ENCODE data around the gene CCDC198.

CCDC198 gene

DNA sequence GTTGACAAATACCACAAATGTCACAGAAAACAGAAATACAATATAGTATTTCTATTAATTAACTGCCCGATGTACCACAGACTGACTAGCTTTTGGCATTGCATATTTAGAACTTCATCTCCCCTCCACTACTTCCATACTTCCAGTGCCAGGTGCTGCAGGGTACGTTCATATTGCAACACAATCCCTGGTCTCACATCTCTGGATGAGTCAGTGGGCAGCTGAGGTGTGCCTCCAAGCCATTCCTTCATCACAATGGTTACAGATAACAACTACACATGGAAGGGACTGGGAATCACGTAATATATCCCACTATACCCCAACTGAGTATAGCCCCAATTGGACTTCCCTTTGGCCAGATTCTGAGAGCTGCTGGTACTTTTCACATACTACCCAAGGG is 31.1 kb downstream of the CCDC198 start:
- no peak for DNase-seq

DNA sequence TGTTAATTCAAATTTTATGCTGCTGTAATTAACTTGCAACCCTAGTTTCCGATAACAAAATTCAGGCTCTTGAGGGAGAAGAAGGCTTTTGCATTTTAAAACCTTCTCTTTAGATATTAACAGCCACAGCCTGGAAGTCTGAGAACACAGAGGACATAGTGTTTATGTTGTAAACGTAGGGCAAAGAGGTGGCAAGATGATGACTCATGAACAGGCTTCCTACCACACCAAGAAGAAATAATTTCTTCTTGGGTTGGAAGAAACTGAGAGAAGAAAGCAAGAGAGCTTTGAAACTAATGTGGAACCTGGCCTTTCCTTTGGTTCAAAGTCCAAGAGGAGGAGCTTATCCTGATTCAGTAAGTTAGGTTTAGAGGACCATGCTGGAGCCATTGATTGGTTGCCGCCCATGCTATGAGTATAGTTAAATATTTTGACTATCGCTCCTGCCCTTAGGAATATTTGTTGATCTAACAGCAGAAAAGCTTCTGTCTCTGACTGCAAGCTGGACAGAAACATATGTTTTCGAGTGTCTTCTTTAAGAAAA is 31.8 kb downstream of the CCDC198 start:
- no peak for DNase-seq

DNA sequence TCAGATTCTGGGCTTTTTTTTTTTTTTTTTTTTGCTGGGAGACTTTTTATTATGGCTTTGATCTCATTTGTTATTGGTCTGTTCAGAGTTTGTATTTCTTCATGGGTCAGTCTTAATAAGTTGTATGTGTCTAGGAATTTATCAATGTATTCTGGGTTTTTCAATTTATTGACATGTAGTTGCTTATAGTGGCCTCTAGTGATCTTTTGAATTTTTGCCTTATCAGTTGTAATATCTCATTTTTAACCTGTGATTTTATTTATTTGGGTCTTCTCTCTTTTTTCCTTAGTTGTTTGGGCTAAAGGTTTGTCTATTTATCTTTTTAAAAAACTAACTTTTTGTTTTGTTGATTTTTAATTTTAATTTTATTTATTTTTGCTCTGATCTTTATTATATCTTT is 57.7 kb downstream of the CCDC198 start:
- no peak for DNase-seq

DNA sequence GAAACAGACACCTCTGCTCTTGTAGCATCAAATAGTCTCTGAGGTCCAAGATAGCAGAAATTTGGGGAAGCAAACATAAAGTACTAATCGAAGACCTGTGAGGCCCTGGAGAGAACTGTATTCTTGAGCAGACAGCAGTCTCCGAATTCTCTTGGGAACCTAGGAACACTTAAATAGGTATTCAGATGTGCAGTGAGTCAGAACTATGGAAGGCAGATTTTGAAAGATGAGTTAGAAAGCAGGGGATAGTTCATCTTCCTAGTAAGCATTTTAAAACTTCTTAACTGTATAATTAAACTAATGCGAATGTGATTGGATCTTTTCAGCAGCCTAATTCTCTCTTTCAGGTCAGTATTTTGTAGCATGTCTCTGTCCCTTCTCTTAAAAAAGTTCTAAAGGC is 72.7 kb downstream of the CCDC198 start:
- no peak for DNase-seq

DNA sequence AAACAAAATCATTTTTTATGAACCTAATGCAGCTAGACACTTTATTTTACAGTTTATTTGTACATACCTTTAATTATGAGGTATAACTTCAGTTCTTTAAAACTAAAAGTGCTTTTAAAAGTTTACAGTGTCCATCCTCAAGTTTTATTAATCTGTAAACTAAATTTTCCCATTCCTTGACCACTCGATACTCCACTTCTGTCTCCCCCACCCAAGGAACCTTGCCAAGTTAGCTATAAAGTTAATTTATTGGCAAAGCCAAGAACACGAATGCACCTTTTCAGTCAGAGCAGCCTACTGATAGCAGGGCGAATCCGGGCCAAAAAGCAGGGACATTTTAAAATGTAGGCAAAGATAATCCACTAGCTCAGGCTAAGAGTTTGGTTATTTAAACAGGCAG is 73.6 kb downstream of the CCDC198 start:
- DNase-seq, result no peak

Measured in OCI-M1 (cell line).